Retinal pigment epithelial cell (primary cell): ENCODE data around the gene LRP8.

Source experiments
- DNase-seq: peaks from one replicate; pipeline ENCODE4 v3.0.0-alpha.2; 2010; ENCODE audit warnings: low read depth
- H3K4me3 ChIP-seq: 2 replicates; pipeline ENCODE4 v1.5.1; 2011; ENCODE audit warnings: mild to moderate bottlenecking, low read length, control low read depth, moderate library complexity
- CTCF ChIP-seq: conservative IDR thresholded peaks from 2 replicates; pipeline ENCODE4 v1.5.1; 2011; ENCODE audit warnings: low read depth, low read length, control low read depth, inconsistent platforms

The LRP8 gene

GRCh38 chr1:53343831-53344668, 16.2 kb upstream of the LRP8 start:
- no peak for TF ChIP-seq CTCF
- DNase-seq = no peak
- no peak overlapping the region for H3K4me3 ChIP-seq

- TF ChIP-seq CTCF = no peak
- no peak overlapping the region for H3K4me3 ChIP-seq
- DNase-seq = no peak
Measured at GRCh38 chr1:53342735-53343470, 15.0 kb upstream of the LRP8 start.

GRCh38 chr1:53341961-53342707, 14.3 kb upstream of the LRP8 start:
- no peak for DNase-seq
- H3K4me3 ChIP-seq = no peak overlapping the region
- TF ChIP-seq CTCF = no peak

- no peak for DNase-seq
- no peak for TF ChIP-seq CTCF
- H3K4me3 ChIP-seq = no peak overlapping the region
Measured at GRCh38 chr1:53341521-53341895, 13.6 kb upstream of the LRP8 start.

- no peak for DNase-seq
- no peak overlapping the region for H3K4me3 ChIP-seq
- no peak for TF ChIP-seq CTCF
Measured at GRCh38 chr1:53340660-53341520, 13.0 kb upstream of the LRP8 start.
